Progenitor cell of endocrine pancreas (in vitro differentiated cells): ENCODE results near the gene PAK3. TPM values are rescaled to one million over a fixed set of nuclear protein-coding genes. Genes with fewer than 3 reads are reported as not detected.
A peak's percentile ranks its signal among the peaks of the same experiment; 100 is the strongest.

Source experiments
- DNase-seq: peaks from one replicate; pipeline ENCODE4 v3.0.0; 2021; ENCODE audit warnings: low spot score; ENCODE audit not compliant: unreplicated experiment
- H3K27ac Mint-ChIP-seq: 2 replicates; pipeline ENCODE4 v1.8.0; 2021; ENCODE audit warnings: mild to moderate bottlenecking, moderate library complexity, mixed read lengths
- H3K27me3 Mint-ChIP-seq: 2 replicates; pipeline ENCODE4 v1.8.0; 2021; ENCODE audit warnings: mixed read lengths
- H3K36me3 Mint-ChIP-seq: 2 replicates; pipeline ENCODE4 v1.8.0; 2022; ENCODE audit warnings: mixed read lengths; ENCODE audit not compliant: insufficient read depth
- H3K4me1 Mint-ChIP-seq: 2 replicates; pipeline ENCODE4 v1.8.0; 2021; ENCODE audit warnings: low read depth, mixed read lengths
- H3K4me3 Mint-ChIP-seq: 2 replicates; pipeline ENCODE4 v1.8.0; 2021; ENCODE audit warnings: low read depth, mild to moderate bottlenecking, moderate library complexity, mixed read lengths
- H3K9me3 Mint-ChIP-seq: 2 replicates; pipeline ENCODE4 v1.8.0; 2021; ENCODE audit warnings: low read depth, mixed read lengths
- long read RNA-seq: library from polyadenylated mRNA; unstranded; transcript quantifications from one replicate; pipeline ENCODE4 v2.0.0, GENCODE V29; 2020
- total RNA-seq: library from RNA; stranded (reverse); gene quantifications from 2 replicates; pipeline ENCODE4 v1.2.1, GENCODE V29; 2021
- TF ChIP-seq, protein P1 (sequence below): fragments of 200-600 bp; sonication (generic); IDR thresholded peaks from one replicate; pipeline ENCODE4 v1.5.0; 2021; ENCODE audit warnings: antibody characterized with exemption, mild to moderate bottlenecking; ENCODE audit not compliant: unreplicated experiment

PAK3 gene
- 16.8 and 18.4 TPM in 2 replicates for total RNA-seq
- long read RNA-seq, partial matches to known transcripts = 5 of 19 reads
- long read RNA-seq, other reads (novel, unspliced or antisense) = 14 of 19 reads

DNA sequence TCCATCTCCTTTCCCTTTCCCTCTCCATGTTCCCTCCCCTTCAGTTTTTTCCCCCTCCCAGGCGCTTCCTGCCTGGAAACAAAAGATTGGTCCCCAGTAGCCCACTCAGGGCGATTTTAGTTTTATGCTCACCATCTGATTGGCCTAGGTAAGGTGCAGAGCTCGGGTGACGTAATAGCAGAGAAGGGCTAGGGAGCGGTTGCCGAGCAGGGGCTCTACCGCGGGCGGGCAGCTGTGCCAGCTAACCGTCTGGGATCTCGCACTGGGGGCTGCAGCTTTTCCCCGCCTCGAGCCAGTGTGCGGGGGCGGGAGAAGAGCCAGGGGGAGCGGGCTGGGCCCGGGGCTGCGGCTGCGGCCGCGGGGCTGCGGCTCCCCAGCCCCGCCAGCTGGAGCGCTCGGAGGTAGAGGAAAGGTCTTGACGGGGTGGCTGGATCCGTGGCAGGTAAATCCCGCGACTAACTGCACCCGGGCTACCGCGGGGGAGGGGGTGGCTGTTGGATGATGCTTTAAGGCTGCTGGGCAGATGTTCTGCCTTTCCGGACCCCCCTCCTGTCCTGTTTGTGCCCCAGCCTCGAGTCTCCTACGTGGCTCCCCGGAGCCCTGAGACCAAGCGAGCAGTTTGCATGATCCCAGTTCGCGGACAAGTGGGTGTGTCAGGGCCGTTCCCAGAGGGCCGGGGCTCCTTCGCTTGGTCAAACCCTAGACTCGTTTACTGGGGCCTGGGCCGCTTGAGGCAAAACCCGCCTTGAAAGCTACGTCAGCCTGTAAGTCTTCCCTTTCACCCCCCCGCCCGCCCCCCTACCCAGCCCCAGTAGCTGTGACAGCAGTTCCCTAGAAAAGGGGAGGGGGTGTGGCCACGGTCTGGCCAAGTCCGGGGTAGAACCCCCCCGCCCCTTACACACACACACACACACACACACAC is at the start of gene PAK3:
TSS of gene PAK3 (plus strand) at position 218 of the 922 bp plus-strand sequence. CDS start 26,913 bp downstream, outside the sequence.
- peak within 1 kb of the TSS; percentile 78 for H3K4me3 Mint-ChIP-seq
- H3K9me3 Mint-ChIP-seq = no peaks in the 10 kb centered on the region
- no peaks in the 10 kb centered on the region for H3K36me3 Mint-ChIP-seq
- DNase-seq = peak; percentile 47
- H3K27me3 Mint-ChIP-seq = peaks cover 39% of the 10 kb centered on the region
- H3K4me1 Mint-ChIP-seq = peaks cover 14% of the 10 kb centered on the region
- H3K27ac Mint-ChIP-seq = peak within 1 kb of the TSS; percentile 76
- TF ChIP-seq, protein P1, sequence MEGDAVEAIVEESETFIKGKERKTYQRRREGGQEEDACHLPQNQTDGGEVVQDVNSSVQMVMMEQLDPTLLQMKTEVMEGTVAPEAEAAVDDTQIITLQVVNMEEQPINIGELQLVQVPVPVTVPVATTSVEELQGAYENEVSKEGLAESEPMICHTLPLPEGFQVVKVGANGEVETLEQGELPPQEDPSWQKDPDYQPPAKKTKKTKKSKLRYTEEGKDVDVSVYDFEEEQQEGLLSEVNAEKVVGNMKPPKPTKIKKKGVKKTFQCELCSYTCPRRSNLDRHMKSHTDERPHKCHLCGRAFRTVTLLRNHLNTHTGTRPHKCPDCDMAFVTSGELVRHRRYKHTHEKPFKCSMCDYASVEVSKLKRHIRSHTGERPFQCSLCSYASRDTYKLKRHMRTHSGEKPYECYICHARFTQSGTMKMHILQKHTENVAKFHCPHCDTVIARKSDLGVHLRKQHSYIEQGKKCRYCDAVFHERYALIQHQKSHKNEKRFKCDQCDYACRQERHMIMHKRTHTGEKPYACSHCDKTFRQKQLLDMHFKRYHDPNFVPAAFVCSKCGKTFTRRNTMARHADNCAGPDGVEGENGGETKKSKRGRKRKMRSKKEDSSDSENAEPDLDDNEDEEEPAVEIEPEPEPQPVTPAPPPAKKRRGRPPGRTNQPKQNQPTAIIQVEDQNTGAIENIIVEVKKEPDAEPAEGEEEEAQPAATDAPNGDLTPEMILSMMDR = no peak

DNA sequence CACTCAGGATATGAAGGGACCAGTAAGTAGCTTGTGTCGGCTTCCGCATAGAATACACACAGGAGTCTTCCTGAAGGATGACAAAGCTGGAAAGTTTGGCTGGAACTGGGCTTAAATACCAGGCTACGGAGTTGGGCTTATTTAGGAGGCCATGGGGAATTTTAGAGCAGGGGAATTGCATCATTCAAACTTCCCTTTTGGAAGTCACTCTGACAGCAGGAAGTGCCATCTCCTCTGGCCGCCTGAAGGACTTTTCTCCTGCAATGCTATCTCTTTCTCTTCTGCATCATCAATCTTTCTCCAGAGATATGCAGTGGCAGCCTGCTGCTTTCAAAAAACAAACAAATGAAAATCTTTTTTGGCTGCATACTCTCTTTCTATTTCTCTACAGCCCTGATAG is 48.4 kb upstream of the PAK3 start:
- Mint-ChIP-seq H3K27me3 (no peaks in the 10 kb centered on the region), H3K36me3 (no peaks in the 10 kb centered on the region), H3K4me3 (no peak overlapping the region), H3K9me3 (no peaks in the 10 kb centered on the region), H3K27ac (no peak overlapping the region), H3K4me1 (peaks cover 4% of the 10 kb centered on the region)
- no peak for DNase-seq
- TF ChIP-seq, protein P1 = no peak

DNA sequence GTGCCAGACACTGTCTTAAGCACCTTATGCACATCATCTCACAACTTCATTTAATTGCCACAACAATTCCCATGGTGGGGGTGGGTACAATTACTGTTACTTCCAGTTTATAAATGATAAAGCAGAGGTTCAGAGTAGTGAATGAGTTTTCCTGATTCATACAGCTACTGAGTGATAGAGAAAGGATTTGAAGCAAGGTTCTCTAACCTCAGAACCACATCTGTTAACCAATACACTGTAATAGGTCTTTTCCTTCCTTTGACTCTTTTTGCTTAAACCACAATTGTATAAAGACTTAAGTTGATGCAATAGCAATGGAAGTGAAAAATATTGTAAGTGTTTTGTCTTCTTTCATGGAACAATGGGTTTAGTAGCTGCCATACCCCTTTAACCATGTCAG is 43.5 kb upstream of the PAK3 start:
- no peaks in the 10 kb centered on the region for H3K27me3 Mint-ChIP-seq
- no peak for DNase-seq
- no peak overlapping the region for H3K27ac Mint-ChIP-seq
- H3K4me3 Mint-ChIP-seq = no peak overlapping the region
- TF ChIP-seq, protein P1 = no peak
- no peaks in the 10 kb centered on the region for H3K36me3 Mint-ChIP-seq
- no peaks in the 10 kb centered on the region for H3K4me1 Mint-ChIP-seq
- H3K9me3 Mint-ChIP-seq = no peaks in the 10 kb centered on the region

DNA sequence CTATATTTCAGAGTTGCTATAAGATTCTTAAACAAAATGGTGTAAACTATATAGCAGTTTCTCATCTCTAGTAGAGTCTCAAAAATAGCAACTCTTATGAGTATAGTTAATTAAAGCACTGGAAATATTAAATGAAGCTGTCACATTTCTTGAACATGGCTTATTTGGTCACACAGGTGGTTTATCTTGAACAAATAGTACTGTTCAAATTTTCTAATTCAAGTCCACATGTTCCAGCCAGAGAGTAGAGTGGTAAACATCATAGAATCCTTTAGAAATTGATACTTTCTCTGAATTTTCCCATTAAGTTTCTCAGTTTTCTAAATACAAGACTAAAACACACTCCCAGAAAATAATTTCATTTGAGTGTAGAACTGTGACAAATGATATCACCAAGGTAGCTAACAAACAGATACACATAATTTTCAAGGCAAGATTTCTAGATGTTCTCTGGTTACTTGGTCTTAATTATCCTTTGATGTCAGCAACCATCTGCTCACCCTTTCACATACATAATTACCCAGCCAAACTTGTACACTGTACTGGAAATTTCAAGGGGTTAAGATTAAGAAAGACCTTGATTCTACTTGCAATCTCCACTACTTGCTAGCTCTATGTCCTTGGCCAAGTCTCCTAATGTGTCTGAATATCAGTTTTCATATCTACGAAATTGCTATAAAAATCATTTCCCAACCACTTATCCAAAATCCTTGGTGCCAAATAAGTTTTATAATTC is 24.3 kb upstream of the PAK3 start:
- TF ChIP-seq, protein P1 = no peak
- H3K9me3 Mint-ChIP-seq = peaks cover 9% of the 10 kb centered on the region
- H3K4me1 Mint-ChIP-seq = peaks cover 4% of the 10 kb centered on the region
- no peaks in the 10 kb centered on the region for H3K27me3 Mint-ChIP-seq
- DNase-seq = no peak
- H3K27ac Mint-ChIP-seq = no peak overlapping the region
- H3K4me3 Mint-ChIP-seq = no peak overlapping the region
- no peaks in the 10 kb centered on the region for H3K36me3 Mint-ChIP-seq

DNA sequence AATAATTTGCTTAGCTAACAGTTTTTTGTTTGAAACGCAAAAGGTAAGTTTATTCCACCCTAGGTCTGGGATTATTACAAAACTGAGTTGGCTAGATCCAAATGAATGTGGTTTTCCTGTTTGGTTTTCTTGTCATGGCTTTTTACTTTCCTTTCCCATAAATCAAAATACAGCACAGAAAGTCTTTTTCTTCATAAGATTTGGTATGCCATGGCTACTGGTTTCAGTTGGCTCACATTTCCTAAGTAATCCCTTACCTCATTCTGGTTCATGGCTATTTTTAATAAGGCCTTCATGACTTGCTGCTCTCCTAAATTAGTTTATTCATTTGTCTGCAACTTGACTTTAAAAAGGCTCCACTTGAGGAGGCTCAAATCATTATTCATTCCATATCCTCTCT is 12.9 kb upstream of the PAK3 start:
- DNase-seq = no peak
- no peak overlapping the region for H3K4me3 Mint-ChIP-seq
- no peaks in the 10 kb centered on the region for H3K9me3 Mint-ChIP-seq
- TF ChIP-seq, protein P1 = no peak
- peaks cover 25% of the 10 kb centered on the region for H3K4me1 Mint-ChIP-seq
- H3K36me3 Mint-ChIP-seq = no peaks in the 10 kb centered on the region
- no peak overlapping the region for H3K27ac Mint-ChIP-seq
- no peaks in the 10 kb centered on the region for H3K27me3 Mint-ChIP-seq
